Stimulated activated CD8-positive, alpha-beta memory T cell treated with anti-CD3 and anti-CD28 coated beads, Interleukin-15, amount 100 ng/mL, for 1 hour (primary cell): Measurements from ENCODE around the gene FAM163B.
"Not testable (repeated sequence)": the region's sequence is repeated elsewhere in the genome, so short reads cannot be mapped to it uniquely, and the experiment has no call there.

ENCODE experiments used
- DNase-seq: peaks from one replicate; pipeline ENCODE4 v3.0.0-alpha.2; 2020; ENCODE audit warnings: low read depth

FAM163B gene

DNA sequence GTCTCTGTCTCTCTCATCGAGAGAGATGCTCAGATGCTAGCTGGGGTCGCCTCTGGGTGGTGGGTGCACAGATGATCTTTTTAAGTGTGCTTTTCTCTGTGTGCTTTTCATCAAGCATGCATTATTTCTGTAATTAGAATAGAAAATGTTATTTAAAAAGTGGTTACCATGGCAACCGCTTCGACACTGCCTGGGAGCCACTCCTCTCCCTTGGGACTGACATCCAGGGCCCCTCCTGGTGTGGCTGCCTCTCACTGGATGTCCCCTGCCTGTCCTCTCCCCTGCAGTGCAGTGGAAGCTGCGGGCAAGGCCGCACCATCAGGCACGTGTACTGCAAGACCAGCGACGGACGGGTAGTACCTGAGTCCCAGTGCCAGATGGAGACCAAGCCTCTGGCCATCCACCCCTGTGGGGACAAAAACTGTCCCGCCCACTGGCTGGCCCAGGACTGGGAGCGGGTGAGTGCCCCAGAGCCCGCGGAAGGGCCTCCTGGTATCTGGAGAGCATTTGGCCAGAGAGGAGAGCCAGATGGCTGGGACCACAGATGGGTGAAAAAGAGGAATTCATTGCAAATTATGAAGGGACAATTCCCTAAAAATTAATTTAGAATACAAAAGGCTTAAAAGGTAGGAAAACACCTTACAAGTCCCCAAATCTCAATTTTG, 39.9 kb downstream of the FAM163B start:
- DNase-seq: no peak

GRCh38 chr9:133568186-133568585, 41.0 kb downstream of the FAM163B start:
- no peak for DNase-seq

DNA sequence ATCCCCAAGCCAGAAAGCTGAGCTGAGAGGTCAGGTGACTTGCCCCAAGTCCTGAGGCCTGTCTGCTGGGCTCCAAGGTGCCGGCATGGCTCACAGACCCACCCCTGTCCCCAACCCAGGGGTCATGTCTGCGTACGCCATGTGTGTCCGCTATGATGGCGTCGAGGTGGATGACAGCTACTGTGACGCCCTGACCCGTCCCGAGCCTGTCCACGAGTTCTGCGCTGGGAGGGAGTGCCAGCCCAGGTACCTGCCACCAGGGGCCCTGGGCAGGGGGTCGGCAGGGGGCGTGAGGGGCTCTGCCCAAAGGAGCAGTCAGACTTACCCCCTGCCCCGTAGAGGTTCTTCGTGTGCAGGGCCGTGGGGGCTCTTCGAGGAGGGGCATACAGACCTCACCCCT, 42.4 kb downstream of the FAM163B start:
- DNase-seq: no peak

DNA sequence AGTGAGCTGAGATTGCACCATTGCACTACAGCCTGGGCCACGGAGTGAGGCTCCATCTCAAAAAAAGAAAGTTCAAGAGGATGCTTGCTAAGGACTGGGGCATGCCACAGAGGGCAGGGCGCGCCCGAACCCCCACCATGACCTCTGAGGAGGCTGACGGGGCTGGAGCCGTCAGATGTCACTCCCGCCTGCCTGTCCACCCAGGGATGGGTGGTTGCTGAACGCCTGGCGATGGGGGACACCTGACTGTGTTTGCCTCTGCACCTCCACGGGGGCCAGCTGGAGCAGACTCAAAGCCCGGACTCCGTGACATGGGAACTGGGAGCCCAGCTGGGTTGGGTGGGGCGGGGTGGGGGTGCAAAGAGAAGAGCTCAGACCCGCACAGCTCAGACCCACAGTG, 42.8 kb downstream of the FAM163B start:
- no peak for DNase-seq

- DNase-seq: no peak
These were observed 44.6 kb downstream of the FAM163B start for GRCh38 chr9:133564451-133565116.

DNA sequence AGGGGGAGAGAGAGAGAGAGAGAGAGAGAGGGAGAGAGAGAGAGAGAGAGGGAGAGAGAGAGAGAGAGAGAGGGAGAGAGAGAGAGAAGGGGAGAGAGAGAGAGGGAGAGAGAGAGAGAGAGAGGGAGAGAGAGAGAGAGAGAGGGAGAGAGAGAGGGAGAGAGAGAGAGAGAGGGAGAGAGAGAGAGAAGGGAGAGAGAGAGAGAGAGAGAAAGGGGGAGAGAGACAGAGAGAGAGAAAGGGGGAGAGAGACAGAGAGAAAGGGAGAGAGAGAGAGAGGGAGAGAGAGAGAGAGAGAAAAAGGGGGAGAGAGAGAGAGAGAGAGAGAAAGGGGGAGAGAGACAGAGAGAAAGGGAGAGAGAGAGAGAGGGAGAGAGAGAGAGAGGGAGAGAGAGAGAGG, 45.4 kb downstream of the FAM163B start:
- not testable (repeated sequence) for DNase-seq

DNA sequence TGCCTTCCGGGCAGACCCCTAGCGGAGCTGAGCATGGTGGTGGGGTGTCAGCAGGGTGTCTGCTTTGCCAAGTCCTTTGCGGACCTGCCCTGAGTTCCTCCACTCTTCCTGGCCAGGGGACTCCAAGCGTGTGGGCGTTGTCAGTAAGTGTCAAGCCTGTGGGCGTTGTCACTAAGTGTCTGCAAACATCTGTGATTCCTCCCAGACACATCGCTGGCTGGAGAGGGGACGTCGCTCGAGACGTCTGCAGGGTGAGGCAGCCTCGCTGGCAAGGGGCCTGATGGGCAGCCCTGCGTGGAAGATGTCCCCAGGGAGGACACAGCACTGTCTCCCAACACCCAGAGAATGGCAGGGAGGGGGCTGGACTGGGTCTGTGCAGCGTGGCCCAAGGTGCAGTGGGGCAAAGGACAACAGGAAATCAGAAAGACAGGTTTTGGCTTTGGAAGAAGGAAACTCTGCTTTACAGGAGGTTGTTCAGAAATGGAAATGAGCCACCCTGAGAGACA, 45.8 kb downstream of the FAM163B start:
- DNase-seq: no peak

GRCh38 chr9:133562611-133563290, 46.4 kb downstream of the FAM163B start:
- DNase-seq: no peak

- no peak for DNase-seq
These were observed 47.1 kb downstream of the FAM163B start for GRCh38 chr9:133561976-133562554.

DNA sequence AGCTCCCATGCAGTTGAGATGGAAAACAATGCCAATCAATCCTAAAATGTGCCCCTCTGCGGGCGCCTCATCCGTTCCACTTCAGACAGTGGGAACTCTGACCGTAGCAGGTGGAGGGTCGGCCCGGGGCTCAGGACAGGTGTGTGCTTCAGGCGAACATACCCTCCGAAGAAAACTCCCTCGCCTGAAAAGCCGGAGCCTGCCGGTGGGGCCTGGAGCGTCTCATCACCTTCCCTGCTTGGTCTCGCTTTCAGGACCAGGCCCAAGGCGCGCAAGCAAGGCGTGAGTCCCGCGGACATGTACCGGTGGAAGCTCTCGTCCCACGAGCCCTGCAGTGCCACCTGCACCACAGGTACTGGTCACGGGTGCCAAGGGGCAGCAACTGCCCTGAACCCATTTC, 48.2 kb downstream of the FAM163B start:
- DNase-seq: no peak

DNA sequence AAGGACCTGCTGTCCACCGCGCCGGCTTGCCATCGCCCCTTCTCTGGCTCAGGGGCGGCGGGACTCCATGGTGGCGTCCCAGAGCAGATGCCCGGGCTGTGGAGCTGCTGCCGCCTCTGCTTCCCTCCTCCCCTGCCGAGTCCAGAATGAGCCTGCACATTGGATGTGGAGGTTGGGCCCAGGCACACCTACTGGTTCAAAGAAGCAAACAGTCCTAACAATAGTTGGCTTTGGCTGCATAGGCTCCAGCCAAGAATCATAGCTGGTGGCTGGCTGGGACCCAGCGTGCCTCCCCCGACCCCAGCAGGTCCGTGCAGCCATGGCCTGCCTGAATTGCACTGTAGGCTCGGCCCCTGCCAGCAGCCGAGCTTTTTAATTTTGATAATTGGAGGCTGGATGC, 48.9 kb downstream of the FAM163B start:
- DNase-seq: no peak

DNA sequence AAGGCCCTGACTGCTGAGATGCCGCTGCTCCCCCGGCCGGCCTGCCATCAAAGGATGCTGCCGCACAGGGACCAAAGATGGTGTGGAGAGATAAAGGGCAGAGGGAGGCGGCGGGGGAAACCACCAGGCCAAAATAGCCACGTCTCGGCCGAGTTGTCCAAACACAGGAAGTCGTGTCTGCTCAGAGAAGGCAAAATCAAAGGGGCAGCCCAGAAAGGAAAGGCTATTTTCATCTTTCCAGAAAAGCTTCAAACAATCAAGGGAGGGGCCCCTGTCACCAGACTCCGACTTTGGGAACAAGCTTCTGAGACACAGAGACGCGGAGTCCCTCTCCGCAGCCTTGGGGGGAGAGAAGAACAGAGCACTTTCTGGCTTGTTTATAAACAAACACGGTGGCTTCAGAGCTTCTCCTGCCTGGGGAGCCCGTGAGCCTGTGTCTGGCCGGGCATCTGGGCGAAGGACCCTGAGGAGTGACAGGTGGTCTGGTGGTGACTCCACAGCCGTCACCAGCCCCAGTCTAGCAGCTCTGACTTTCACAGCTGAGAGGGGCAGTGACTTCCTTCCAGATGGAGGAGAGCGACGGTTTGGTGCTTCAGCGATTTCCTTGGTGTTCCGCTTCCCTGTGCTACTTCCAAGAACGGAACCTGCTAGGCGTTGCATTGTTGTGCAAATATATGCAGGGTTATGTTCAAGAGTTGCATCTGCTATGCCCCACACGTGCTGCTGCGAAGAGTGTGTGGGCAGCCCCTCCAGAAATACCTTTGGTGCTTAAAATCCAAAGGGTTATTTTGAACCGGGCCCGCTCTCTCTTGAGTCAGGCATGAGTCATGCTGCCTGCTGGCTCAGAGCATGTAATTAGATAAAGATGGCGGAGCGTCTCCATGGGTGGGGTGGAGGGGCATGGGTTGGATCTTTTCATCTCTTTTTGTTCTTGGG, 50.7 kb downstream of the FAM163B start:
- DNase-seq: no peak

GRCh38 chr9:133557581-133557980, 51.6 kb downstream of the FAM163B start:
- DNase-seq: no peak

- DNase-seq: no peak
These were observed 52.8 kb downstream of the FAM163B start for GRCh38 chr9:133556354-133556753.

DNA sequence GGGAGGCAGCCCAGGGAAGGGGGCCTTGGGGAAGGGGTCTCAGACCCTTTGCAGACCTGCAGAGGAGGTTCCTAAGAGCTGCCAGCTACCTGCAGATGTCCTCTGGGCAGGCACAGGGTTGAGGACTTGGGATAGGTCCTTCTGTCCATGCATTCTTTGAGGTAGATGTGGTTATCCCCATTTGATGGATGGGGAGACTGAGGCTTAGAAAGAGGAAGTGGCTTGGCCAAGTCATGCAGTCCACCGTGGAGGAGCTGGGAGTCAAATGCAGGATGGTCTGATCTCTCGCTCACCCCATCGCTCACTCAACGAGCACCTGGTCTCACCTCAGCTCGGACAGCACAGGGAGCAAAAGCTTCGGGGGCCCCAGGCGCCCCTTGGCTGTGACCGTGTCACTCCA, 54.5 kb downstream of the FAM163B start:
- no peak for DNase-seq

GRCh38 chr9:133553973-133554713, 55.0 kb downstream of the FAM163B start:
- DNase-seq: no peak

DNA sequence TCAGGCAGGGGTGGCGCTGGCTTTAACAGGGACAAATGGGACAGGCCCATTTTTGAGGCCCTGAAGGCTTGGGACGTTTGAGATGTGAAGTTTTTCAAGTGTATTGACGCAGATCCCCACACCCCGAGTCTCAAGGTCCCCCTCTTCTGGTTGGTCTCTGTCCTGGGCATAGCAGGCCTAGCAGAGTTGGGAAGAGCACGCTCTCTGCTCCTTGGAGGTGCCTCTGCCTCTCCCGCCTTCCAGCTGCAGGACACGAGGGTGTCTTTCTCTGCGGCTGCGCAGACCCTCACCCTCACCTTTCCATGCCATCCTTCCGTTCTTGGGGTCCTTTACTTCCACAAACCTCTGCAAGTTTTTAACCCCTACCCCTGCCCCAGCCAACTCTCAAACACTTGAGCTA, 56.1 kb downstream of the FAM163B start:
- no peak for DNase-seq

- no peak for DNase-seq
These were observed 57.0 kb downstream of the FAM163B start for GRCh38 chr9:133552236-133552635.

- no peak for DNase-seq
These were observed 57.7 kb downstream of the FAM163B start for GRCh38 chr9:133551446-133551845.

GRCh38 chr9:133547116-133547515, 62.1 kb downstream of the FAM163B start:
- DNase-seq: no peak

- DNase-seq: no peak
These were observed 62.9 kb downstream of the FAM163B start for GRCh38 chr9:133546287-133546680.
